CD4-positive, alpha-beta T cell treated with Interleukin-4 for 1 hour (primary cell): ENCODE data around the gene CRISP1.
"Not testable (repeated sequence)": the region's sequence is repeated elsewhere in the genome, so short reads cannot be mapped to it uniquely, and the experiment has no call there.

Experiments used
- DNase-seq, 2 donors: peaks; one replicate each; pipeline ENCODE4 v3.0.0-alpha.2; 2020 to 2022

The CRISP1 gene

DNA sequence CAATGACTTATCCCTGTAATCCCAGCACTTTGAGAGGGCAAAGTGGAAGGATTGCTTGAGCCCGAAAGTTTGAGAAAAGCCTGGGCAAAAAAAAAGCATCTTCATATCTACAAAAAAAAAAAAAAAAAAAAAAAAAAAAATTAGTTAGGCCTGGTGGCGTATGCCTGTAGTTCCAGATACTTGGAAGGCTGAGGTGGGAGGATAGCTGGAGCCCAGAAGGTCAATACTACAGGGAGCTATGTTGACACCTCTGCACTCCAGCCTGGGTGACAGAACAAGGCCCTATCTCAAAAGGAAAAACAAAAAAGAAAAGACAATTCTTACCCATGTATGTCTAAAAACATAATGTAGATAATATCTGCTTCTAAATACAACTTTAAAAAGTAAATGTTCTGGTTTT, 27.2 kb downstream of the CRISP1 start:
- DNase-seq: no peak

- DNase-seq: no peak
Observed at GRCh38 chr6:49835140-49835539, 31.2 kb downstream of the CRISP1 start.

- no peak for DNase-seq
Observed at GRCh38 chr6:49833386-49833785, 32.9 kb downstream of the CRISP1 start.

- no peak for DNase-seq
Observed at GRCh38 chr6:49826743-49827406, 39.5 kb downstream of the CRISP1 start.

DNA sequence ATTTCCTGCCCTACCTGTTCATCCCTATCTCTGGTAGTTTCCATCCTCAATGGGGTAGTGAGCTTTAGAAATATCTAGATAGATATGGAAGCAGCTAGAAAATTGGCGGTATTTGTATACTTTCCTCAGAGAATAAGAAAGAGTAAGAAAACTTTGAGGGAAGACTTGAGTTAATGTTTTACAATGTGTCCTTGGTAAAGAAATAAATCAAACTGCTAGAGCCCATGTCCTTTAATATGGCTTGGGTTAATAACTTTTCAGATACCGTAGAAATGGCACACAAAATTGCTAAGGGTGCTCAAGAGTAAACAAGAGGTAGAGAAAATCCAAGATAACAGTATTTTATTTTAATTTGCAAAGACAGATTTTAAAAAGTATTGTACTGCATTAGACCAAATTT, 51.2 kb downstream of the CRISP1 start:
- no peak for DNase-seq

- no peak for DNase-seq
Observed at GRCh38 chr6:49813248-49813647, 53.1 kb downstream of the CRISP1 start.

- no peak for DNase-seq
Observed at GRCh38 chr6:49806145-49806544, 60.2 kb downstream of the CRISP1 start.

GRCh38 chr6:49805246-49805645, 61.1 kb downstream of the CRISP1 start:
- DNase-seq: no peak

- DNase-seq: no peak
Observed at GRCh38 chr6:49801525-49801924, 64.8 kb downstream of the CRISP1 start.

DNA sequence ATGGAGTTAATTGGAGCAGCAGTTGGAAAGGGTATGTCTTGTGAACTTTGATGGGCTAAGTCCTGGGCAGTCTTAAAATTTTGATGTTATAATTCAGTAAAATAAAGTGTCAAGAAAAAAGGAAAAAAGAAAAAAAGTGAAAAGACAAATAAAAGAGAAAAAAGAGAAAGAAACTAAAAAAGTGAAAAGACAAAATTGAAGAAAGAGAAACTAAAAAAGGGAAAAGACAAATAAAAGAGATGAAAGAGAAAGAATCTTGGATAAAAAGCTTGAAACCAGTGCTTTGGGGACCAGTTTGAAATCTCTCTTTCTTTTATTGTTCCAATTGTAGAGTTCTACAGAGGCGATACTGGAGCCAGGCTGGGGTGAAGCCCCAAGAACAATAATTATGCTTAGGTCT, 67.2 kb downstream of the CRISP1 start:
- no peak for DNase-seq

GRCh38 chr6:49796842-49797455, 69.4 kb downstream of the CRISP1 start:
- not testable (repeated sequence) for DNase-seq

- DNase-seq: no peak
Observed at GRCh38 chr6:49790341-49790740, 76.0 kb downstream of the CRISP1 start.

- no peak for DNase-seq
Observed at GRCh38 chr6:49787176-49787575, 79.2 kb downstream of the CRISP1 start, which contains the start of gene PGK2. Gene PGK2 (minus strand): TSS chr6:49787285. CDS start chr6:49787187, 98 bp downstream.

DNA sequence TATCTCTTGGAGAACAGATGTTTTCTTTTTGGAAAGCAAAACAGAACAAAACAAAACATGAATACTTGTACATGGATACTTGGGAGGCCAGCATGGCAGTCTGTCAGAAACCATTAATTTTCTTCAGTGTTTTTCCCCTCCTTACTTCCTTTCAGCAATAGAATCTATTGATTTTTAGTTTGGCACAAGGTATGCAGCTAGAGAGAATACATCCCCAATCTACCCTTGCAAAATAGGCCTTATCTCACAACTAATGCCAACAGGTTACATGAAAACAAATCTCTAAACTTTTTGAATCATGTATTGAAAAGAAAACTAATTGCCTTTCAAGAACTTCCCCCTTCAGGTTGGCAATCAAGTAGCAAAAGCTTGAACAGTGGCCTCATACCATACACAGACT, 82.1 kb downstream of the CRISP1 start:
- no peak for DNase-seq
